Renal cortical epithelial cell (primary cell): ENCODE measurements around the gene SLC39A9. TPM values are rescaled to one million over a fixed set of nuclear protein-coding genes. Genes with fewer than 3 reads are reported as not detected.
"Not testable (repeated sequence)": the region's sequence is repeated elsewhere in the genome, so short reads cannot be mapped to it uniquely, and the experiment has no call there.

Source experiments
- DNase-seq: peaks from one replicate; pipeline ENCODE4 v3.0.0-alpha.2; 2011; ENCODE audit warnings: low read depth
- total RNA-seq: library from RNA; depleted of rRNA; stranded (reverse); fragments of >200 nt; gene quantifications from 2 replicates; pipeline ENCODE4 v1.2.3, GENCODE V29; 2014

Gene SLC39A9
- total RNA-seq, 1 donor from 2014 or later, result 151 TPM

DNA sequence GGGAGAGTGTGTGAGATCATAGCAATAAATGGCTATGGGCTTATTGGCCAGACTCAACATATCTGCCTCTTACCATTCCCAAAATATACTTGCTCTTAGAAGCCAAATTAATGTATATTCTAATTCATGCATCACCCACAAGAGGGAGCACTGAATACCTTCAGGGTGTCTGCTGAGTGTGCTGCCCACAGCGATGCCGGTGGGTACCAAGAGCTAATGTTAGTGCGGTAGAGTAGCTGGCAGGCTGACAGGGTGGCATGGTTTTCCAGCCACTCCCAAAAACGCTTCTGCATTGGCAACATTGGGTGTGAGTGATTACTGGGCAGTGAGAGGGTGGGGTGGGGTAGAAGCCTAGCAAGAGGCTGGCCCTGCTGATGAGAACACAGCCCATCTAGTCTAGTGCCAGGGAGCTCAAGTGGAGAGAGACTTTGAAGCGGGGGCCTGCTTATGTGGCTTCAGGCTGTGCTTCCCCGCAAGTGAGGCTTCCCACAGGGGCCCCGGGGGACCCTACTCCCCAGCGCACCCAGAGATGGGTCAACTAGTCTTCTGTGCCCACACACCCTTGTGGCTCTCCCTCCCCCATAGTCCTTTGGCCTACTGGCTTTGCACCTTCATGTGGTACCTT is 76.8 kb downstream of the SLC39A9 start:
- DNase-seq, result peak; percentile 45

DNA sequence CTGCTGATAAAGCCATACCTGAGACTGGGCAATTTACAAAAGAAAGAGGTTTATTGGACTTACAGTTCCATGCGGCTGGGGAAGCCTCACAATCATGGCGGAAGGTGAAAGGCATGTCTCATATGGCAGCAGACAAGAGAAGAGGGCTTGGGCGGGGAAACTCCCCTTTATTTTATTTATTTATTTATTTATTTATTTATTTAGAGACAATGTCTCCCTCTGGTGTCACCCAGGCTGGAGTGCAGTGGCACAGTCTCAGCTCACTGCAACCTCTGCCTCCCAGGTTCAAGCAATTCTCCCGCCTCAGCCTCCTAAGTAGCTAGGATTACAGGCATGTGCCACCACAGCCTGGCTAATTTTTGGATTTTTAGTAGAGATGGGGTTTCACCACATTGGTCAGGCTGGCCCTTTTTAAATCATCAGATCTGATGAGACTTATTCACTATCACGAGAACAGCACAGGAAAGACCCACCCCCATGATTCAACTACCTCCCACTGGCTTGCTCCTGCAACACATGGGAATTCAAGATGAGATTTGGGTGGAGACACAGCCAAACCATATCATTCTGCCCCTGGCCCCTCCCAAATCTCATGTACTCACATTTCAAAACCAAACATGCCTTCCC is 78.4 kb downstream of the SLC39A9 start:
- DNase-seq, result not testable (repeated sequence)

DNA sequence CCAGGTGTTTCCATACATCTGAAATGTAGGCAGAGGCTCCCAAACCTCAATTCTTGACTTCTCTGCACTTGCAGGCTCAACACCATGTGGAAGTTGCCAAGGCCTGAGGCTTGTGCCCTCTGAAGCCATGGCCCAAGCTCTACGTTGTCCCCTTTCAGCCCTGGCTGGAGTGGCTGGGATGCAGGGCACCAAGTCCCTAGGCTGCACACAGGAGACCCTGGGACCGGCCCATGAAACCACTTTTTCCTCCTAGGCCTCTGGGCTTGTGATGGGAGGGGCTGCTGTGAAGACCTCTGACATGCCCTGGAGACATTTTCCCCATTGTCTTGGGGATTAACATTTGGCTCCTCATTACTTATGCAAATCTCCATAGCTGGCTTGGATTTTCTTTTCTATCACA is 79.6 kb downstream of the SLC39A9 start:
- DNase-seq, result not testable (repeated sequence)

DNA sequence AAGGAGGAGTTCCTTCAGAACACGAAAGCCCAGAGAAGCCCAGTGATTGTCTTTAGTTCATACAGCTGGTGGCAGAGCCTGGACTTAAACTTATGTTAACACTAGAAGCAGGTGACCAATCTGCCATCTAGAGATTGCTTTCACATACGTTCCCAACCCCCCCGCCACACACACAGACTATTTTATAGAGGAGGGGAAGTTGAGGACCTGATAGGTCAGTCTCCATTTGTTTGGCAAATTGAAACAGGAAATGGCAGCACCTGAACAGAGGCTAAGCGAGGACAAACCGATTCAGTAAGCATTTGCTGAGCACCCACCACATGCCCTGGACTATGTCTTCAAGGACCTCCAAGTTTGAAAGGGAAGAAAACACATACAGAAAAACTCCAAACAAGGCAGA is 81.2 kb downstream of the SLC39A9 start:
- DNase-seq, result no peak

DNA sequence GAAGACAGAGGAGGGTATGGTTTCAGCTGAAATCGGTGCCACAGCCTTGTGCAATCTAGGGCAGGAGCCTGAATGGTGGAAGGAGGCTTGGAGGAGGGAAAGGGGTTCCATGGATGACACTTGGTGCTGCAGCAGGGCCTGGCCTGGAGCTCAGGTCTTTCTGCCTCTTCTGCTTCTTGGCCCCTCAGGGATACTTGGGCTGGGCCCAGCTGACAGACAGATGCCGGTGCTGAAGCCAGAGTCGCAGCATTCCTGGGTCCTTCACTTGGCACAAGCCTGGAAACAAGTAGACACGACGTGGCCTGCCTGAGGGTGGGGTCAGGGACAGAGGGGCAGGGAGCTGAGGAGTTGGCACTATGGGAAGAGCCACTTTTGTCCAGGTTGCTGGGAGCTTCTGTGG is 81.6 kb downstream of the SLC39A9 start:
- DNase-seq, result no peak

DNA sequence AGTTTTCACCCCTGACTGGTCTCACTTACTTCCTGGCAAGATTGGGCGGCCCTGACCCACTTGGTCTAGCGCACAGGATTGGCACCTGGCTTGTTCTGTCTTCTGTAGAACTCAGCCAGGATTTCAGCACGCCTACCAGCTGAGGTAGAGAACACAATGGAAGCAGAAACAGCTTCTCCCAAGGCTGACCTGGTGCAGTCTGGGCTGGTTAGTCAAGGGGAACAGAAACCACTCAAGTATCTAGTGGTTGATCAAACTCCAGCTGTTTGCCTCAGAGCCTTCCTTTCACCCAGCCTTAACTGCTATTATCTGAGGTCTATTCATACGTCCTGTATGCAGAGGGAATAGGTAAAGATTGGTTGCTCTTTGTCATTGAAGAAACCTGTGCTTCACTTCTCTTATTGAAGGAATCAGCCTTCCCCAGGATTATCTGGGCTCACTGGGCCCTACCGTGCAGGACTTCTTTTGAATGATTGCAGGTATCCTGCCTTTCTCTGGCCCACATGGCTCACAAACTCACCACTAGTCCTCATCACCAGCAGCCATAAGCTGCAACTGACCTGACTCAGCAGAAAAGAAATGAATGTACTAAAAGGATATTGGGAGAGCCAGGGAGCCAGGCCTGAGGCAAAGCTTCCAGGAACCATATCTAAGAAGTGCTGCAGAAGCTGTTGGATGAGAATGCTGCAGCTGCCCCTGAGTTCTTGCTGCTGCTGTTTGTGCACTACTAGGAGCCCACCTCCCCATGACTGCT is 83.5 kb downstream of the SLC39A9 start:
- peak; percentile 89 for DNase-seq

DNA sequence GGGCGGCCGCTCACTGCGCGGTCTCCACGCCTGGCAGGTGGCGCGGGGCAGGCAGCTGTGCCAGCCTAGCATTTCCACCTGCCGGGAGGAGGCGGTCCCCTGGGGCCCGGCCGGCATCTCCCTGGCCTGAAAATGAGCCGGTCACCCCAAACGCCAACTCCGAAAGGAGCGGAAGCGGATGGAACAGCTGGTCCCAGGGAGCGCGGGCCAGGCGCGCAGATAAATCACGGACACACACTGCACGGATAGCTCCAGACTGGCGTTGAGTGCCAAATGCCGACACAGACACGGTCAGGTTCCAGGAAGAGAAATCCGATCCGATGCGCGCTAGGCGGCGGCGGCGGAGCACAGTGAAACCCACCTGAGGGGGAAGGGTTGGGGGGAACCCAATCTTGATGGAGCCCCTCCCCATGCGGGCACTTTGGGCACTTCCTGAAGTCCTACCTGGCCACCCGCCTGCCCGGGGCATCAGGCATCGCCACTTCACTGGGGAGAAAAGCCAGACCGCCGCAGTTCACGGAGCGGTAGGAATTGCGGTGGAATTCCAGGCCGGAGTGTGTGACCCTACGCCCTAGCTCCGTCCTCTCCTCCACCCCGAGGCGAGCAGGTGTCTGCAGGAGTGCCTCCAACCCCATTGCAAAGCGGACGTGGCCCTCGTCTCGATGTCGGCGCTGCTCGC is 85.4 kb downstream of the SLC39A9 start:
- DNase-seq, result no peak

DNA sequence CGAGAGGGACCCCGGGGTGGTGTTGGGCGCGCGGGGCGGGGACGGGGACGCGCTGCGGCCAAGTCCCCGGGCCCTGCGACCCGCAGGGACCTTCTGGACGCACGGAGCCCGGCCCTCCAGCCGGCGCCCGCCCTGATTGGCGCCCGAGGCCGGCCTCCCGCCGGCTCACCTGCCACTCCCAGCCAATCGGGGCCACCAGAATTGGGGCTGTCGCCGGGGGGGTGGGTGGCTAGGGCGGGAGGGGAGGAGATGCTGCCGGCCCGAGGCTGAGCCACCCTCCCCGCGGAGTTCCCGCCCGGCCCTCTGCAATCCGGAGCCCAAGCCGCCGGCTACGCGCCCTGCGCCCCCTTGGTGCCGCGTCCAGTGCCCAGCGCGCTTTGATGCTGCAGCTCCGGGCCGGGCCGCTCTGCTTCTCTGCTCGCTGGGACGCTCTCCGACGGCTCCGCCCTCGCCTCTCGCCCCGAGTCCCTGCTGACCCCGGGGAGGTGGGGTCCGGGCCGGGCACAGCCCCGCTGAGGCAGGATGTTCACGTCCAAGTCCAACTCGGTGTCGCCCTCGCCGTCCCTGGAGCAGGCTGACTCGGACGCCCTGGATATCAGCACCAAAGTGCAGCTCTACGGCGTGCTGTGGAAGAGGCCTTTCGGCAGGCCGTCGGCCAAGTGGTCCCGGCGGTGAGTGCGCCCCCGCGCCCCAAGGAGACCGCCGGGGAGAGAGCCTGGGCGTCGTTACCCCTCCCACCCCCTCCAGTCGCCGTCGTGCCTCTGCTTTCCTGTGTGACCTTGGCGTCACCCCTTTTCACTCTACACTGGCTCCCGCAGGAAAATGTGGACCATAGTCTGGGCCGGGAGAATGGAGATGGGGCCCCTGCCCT is 86.2 kb downstream of the SLC39A9 start, which contains the start of gene PLEKHD1:
Gene PLEKHD1, plus strand, starts transcription at position 285 of the 871 bp plus-strand sequence. Its CDS starts 238 bp downstream, at position 523.
- DNase-seq, result no peak

DNA sequence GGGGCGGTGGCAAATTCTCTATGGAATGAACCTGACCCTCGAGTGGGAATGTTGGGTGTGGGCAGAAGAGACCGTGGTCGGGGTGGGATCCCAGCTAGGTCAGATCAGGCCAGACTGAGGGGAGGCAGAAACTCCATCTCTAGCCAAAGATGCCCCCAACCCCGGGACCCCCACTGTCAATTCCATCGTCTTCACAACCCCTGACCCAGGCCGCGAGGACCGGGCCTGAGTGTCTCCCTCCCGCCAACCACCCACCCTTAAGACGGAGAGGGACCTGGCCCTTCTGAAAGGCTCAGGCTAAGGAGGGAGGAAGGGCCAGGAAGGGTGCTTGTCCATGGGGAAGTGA is 86.8 kb downstream of the SLC39A9 start:
- DNase-seq, result no peak

DNA sequence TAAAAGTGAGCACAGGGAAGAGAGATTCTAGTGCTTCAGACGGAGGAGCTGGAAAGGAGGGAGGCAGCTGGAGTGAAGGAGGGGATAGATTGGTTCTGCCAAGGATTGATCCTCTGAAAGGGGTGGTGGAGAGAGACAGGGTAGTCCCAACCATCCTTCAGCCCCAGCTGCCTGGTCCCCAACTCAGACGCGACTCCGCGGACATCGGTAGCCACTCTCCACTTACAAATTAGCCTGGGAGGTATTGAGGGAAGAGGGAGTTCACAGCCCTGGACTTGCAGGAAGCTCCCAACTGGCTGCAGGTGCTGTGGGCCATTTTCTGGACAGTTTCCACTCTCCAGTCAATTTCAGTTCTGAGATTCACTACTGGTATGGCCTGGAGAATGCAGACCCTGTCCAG is 87.2 kb downstream of the SLC39A9 start:
- no peak for DNase-seq

DNA sequence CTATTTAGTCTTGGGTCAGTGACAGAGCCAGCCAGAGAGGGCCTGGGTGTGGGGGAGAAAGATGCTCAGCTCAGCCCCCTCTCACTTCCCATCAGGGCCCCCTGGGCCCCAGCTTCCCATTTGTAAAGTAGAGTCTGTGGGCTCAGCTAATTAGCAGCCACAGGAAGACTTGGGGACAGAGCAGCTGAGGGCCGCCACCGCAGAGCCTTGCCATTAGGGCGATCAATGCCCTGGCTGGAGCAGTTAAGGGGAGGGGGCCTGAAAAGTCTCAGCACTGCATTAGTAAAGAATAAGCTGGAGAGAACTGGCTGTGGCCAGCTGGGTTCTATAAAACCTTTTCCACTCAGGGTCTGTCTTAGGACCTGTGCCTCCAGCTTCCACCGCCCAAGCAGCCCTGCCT is 88.7 kb downstream of the SLC39A9 start:
- DNase-seq, result no peak

DNA sequence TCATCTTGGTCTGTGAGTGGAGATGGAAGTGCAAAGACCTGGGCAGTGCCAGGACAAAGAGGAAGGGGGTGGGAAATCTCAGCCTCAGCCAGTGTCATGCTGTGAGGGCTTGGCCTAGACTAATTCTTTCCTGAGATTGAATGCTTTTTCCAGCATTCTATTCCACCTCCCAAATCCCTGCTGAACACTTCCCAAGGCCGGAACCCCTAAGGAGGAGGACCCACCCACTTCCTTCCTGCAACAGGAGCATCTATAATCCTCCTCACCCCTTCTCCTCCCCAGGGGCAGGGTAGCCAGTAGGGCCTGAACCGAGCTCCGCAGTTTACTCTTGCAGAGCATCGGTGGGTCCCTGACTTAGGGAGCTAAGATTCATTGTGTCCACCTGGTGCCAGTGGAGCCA is 89.3 kb downstream of the SLC39A9 start:
- no peak for DNase-seq

DNA sequence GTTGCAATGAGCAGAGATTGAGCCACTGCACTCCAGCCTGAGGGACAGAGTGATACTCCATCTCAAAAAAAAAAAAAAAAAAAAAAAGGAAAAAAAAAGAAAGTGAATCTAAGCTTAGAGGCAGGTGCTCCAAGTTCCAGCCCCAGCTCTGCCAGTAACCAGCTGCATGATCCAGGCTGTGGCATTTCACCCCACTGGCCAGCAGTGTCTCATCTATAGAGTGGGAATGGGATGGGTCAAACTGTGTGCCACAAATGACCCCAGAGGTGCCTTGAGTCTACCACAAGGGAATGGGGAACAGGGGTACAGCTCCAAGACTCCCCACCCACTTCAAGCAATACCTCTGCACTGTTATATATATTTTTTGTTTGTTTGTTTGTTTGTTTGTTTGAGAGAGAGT is 91.0 kb downstream of the SLC39A9 start:
- no peak for DNase-seq

DNA sequence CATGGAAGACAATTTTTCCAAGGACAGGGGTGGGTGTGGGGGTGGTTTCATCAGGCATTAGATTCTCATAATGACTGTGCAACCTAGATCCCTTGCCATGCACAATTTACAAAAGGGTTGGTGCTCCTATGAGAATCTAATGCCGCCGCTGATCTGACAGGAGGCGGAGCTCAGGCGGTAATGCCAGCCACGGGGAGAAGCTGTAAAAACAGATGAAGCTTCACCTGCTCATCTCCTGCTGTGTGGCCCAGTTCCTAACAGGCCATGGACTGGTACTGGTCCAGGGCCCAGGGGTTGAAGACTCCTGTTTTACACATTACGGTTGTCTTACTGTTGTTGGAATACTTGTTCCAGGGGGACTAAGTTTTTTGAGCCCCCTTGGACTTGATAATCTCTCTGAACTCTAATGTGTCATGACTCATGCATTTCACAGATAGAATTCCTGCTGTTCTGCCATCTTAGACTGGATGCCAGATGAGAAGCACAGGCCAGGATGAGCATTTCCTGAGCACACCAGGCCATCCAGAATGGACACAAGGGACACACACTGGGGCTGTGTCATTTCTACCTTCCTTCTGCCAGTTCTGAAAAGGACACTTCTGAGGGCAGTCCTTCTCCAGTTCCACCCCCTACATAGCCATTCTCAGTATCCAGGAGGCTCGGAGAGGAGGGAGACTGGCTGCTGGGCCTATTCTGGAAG is 91.9 kb downstream of the SLC39A9 start:
- no peak for DNase-seq

DNA sequence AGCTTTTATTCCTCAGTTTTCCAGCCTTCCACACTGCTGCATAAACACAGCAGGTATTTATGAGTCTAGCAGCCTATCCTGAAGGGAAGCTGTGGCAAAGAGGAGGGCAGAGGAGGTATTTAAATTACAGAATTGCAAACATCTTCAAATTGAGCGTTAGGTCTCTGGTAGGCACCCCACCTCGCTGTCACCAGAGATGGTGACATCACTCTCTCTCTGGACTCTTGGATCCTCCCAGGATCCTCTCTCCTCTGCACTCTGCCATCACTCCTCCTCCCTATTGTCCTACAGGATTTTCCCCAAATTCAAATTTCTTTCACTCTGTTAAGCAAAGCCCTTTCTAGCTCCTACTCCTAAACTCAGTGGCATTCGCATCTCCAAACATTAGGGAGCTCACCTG is 92.7 kb downstream of the SLC39A9 start:
- no peak for DNase-seq

DNA sequence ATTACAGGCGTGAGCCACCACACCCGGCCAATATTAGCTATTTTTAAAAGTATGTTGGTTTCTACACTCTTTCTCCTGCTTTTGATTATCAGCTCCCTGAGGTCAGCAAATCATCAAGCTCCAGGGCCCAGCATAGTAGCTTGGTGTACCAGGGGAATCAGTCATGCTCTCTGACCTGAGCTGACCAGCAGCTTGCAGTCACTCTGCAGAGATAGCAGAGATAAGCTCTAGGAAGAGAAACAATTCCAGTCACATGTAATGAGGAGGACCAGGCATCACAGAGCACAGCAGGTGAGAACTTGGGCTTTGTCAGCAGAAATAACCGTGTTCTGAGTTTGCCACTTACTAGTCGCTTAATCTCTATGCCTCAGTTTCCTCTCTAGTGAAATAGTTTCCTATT is 94.5 kb downstream of the SLC39A9 start:
- DNase-seq, result no peak

DNA sequence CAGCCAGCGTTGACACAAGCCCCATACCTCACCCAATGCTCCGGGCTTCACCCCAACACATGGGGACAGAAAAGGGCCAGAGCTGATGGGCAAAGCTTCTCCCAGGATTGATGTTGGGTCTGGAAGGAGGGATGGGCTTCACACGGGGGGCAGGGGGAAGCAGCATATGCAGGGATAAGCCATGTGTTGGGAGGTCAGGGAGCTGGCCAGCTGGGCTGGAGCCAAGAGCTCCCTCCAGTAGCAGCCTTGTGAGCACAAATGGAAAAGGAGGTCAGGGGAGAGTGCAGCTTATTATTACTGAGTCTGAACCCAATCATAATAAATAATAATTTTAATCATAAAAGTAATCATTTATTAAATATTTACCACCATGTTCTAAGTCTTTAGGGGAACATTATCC is 95.3 kb downstream of the SLC39A9 start:
- no peak for DNase-seq

DNA sequence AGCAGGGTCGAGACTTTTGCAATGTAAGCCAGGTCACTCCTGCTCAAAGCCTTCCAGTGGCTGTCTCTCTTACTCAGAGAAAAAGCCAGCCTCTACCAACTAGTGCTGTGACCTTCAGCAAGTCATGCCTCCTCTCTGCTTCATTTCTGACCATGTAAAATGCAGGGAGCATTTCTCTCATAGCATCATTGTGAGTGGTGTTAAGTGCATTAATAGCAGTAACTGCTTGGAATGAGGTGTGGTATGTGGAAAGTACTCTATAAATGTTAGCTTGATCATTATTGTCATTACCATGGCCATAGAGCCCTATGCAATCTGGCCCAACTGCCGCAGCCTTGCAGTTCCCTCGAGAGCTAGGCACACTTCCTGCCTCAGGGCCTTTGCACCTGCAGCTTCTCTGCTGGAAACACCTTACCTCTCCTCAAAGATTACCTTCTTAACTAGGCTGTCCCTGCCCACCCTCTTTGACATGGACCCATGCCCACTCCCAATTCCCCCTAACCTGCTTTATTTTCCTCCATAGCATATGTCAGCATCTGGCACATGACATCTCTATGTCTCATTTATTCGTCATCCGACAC is 96.9 kb downstream of the SLC39A9 start:
- DNase-seq, result no peak

DNA sequence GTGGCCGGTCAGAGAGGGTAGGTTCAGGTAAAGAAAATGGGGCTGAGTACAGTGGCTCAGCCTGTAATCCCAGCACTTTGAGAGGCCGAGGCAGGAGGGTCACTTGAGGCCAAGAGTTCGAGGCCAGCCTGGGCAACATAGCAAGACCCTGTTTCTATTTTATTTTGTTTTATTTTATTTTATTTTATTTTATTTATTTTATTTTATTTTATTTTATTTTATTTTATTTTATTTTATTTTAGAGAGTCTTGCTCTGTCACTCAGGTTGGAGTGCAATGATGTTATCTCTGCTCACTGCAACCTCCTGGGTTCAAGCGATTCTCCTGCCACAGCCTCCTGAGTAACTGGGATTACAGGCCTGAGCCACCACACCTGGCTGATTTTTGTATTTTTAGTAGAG is 99.4 kb downstream of the SLC39A9 start:
- DNase-seq, result not testable (repeated sequence)

DNA sequence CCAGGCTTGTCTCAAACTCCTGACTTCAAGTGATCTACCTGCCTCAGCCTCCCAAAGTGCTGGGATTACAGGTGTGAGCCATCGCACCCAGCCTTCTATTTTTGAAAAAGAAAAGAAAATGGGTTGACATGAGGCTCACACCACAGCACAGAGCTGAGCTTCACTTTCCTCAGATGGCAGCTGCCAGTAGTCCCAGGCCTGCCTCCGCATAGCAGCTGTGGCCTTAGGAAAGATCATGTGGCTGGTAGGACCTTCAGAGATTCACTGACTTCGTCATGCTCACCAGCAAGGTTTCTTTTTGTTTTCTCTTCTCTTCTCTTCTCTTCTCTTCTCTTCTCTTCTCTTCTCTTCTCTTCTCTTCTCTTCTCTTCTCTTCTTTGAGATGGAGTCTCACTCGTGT is 99.8 kb downstream of the SLC39A9 start:
- DNase-seq, result not testable (repeated sequence)

DNA sequence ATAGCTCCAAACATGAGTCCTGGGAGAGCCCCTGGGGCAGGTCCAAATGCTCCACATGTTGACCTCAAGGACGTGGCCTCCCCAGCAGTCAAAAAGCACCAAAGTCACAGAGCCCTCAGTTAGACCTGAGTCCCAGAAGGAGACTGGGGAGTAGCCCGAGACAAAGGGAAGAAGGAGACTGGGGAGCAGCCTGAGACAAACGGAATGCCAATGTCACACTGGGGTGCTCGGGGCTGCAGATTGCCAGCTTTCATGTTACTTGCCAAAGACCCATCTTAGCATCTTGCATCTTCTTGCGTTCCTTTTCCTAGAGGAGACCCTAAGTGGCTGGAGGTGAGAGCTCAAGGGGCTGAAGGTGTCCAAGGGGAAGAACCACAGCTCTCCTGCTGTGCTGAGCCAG is 100.9 kb downstream of the SLC39A9 start:
- DNase-seq, result no peak
